Glomerular visceral epithelial cell (primary cell): Measurements from ENCODE around the gene PIK3C2A.
"Not testable (repeated sequence)": the region's sequence is repeated elsewhere in the genome, so short reads cannot be mapped to it uniquely, and the experiment has no call there.

Experiments used
- DNase-seq: peaks from one replicate; pipeline ENCODE4 v3.0.0-alpha.2; 2016; ENCODE audit errors: extremely low spot score

The PIK3C2A gene

GRCh38 chr11:17207317-17208256 lies at the start of gene PIK3C2A:
Gene PIK3C2A (minus strand): TSS chr11:17207986. CDS start chr11:17169741, 38,245 bp downstream.
- DNase-seq, result peak; percentile 91

- DNase-seq, result no peak
These were observed 49.4 kb upstream of the PIK3C2A start for GRCh38 chr11:17257196-17257595.

- peak; percentile 23 for DNase-seq
These were observed 48.7 kb upstream of the PIK3C2A start for GRCh38 chr11:17256512-17256911.

GRCh38 chr11:17252704-17253103 lies 44.9 kb upstream of the PIK3C2A start:
- no peak for DNase-seq

- no peak for DNase-seq
These were observed 43.0 kb upstream of the PIK3C2A start for GRCh38 chr11:17250561-17251350.

- DNase-seq, result peak; percentile 18
These were observed 36.3 kb upstream of the PIK3C2A start for GRCh38 chr11:17244046-17244445.

- DNase-seq, result not testable (repeated sequence)
These were observed 35.2 kb upstream of the PIK3C2A start for GRCh38 chr11:17242954-17243353.

GRCh38 chr11:17240780-17241179 lies 33.0 kb upstream of the PIK3C2A start:
- no peak for DNase-seq

- not testable (repeated sequence) for DNase-seq
These were observed 32.1 kb upstream of the PIK3C2A start for GRCh38 chr11:17239927-17240326.

GRCh38 chr11:17238377-17238776 lies 30.6 kb upstream of the PIK3C2A start:
- DNase-seq, result no peak

- DNase-seq, result no peak
These were observed 25.3 kb upstream of the PIK3C2A start for GRCh38 chr11:17233101-17233500.

GRCh38 chr11:17230867-17231851 lies 23.4 kb upstream of the PIK3C2A start:
- no peak for DNase-seq

- no peak for DNase-seq
These were observed 21.8 kb upstream of the PIK3C2A start for GRCh38 chr11:17229481-17230152.

GRCh38 chr11:17228186-17228925 lies 20.6 kb upstream of the PIK3C2A start:
- not testable (repeated sequence) for DNase-seq

GRCh38 chr11:17224727-17225126 lies 16.9 kb upstream of the PIK3C2A start:
- DNase-seq, result no peak

GRCh38 chr11:17221968-17222367 lies 14.2 kb upstream of the PIK3C2A start:
- DNase-seq, result peak; percentile 44

- no peak for DNase-seq
These were observed 11.2 kb upstream of the PIK3C2A start for GRCh38 chr11:17219016-17219415.

- DNase-seq, result no peak
These were observed 10.6 kb upstream of the PIK3C2A start for GRCh38 chr11:17218403-17218802.

- DNase-seq, result no peak
These were observed 9.6 kb upstream of the PIK3C2A start for GRCh38 chr11:17217401-17217800.

GRCh38 chr11:17214338-17214737 lies 6.6 kb upstream of the PIK3C2A start:
- DNase-seq, result no peak
